GM12872 (cell line): Measurements from ENCODE around the gene OOSP1.

Experiments
- CTCF ChIP-seq: IDR thresholded peaks from 3 replicates; pipeline ENCODE4 v1.5.1; 2011; ENCODE audit warnings: low read depth, mild to moderate bottlenecking, low read length, moderate library complexity; ENCODE audit not compliant: insufficient read depth

Gene OOSP1

DNA sequence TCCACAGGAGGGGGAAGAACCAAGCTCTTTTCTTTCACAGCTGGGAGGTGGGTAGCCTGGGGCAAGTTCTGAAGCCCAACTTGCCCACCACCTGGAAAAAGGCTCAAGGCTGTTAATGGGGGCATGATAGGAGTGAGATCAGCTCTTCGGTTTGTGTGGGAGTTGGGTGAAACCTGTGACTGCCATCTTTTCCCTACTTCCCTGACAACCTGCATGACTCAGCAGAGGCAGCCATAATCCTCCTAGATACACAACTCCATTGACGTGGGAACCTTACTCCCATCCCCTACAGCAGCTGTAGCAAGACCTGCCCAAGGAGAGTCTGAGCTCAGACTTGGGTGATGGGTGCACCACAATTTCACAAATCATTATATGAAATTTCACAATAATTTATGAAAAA is 65.5 kb downstream of the OOSP1 start:
- TF ChIP-seq CTCF, result no peak

GRCh38 chr11:60005360-60005759 is 67.1 kb downstream of the OOSP1 start:
- no peak for TF ChIP-seq CTCF
